Epithelial cell of prostate (primary cell): ENCODE data around the gene LONRF3.
"Not testable (repeated sequence)": the region's sequence is repeated elsewhere in the genome, so short reads cannot be mapped to it uniquely, and the experiment has no call there.

Experiments used
- DNase-seq: peaks from one replicate; pipeline ENCODE4 v3.0.0-alpha.2; 2011; ENCODE audit warnings: low read depth, low spot score
- H3K27ac ChIP-seq: fragments of 450-650 bp; 2 replicates; pipeline ENCODE4 v1.5.1; 2017; ENCODE audit warnings: mild to moderate bottlenecking

LONRF3 gene

DNA sequence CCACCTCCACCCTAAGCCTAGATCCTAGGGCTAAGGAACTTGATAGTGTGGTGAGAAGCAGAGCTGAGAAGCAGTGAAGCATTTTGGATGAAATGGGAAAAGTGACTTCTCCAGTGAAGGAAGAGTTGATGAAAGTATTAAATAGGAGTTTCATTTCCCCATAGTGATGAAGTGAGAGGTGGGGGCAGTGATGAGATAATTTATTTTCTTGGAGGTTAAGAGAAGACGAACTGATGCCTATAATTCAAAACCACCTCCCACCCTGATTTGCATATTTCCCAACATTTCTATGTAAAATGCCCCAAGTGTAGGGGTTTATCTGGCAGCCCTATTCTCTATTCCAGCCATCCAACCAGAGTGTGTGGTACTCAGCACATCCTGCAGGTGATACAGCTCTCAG lies 6.3 kb downstream of the LONRF3 start:
- no peak overlapping the region for H3K27ac ChIP-seq
- no peak for DNase-seq

DNA sequence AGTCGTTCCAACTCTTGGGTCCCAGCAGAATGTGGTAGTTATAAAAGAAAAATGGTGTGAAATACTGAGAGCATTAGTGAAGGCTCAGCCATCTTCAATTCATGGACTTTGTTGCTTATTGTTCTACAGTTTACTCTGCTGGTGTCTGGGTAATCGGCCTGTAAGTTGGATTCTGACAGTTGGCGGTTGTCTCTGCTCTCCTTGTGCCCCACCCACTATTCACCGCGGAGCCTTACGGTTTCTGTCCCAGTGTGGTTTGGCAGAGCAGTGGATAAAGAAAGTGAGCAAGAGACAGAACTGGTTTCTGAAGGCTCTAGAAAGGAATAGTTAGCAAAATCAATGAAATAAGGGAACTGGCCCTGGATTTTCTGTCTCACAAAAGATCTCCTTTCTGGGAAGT lies 9.1 kb downstream of the LONRF3 start:
- no peak overlapping the region for H3K27ac ChIP-seq
- DNase-seq: no peak

DNA sequence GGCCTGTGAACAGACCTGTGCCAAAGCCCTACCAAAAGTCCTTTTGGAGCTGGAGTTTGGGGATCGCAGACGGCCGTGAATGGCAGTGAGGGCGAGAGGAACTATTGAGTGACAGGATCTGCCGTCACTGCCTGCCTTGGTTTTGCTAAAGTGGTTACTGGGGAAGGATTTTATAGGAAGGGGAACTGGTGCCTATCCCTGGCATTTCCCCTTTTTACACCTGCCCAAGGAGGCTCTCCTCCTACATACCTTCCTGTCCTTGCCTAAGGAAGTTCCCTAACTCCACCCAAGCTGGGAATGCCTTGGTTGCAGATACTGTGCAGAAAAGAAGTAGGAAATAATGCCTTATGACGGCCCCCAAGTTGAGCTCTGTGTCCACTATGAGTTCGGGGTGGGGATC lies 14.5 kb downstream of the LONRF3 start:
- DNase-seq: no peak
- H3K27ac ChIP-seq: no peak overlapping the region

DNA sequence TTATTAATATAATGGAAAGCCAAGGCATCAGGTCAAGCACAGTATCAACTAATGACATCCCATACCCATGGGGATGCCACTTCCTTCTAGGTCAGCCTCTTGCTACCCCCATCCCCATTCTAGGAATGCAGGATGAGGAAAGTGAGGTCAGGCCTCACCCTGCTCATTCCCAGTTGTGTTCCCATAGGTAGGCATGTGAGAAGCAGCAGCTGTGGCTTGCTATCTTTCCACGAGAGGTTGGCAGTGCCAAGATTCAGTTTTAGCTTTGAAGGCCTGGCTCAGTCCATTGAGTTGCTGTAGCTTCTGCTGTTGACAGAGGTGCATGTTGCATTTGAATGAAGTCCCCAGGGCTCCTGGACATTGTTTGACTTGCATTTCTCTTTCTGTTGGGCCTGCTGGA lies 15.5 kb downstream of the LONRF3 start:
- DNase-seq: no peak
- no peak overlapping the region for H3K27ac ChIP-seq

DNA sequence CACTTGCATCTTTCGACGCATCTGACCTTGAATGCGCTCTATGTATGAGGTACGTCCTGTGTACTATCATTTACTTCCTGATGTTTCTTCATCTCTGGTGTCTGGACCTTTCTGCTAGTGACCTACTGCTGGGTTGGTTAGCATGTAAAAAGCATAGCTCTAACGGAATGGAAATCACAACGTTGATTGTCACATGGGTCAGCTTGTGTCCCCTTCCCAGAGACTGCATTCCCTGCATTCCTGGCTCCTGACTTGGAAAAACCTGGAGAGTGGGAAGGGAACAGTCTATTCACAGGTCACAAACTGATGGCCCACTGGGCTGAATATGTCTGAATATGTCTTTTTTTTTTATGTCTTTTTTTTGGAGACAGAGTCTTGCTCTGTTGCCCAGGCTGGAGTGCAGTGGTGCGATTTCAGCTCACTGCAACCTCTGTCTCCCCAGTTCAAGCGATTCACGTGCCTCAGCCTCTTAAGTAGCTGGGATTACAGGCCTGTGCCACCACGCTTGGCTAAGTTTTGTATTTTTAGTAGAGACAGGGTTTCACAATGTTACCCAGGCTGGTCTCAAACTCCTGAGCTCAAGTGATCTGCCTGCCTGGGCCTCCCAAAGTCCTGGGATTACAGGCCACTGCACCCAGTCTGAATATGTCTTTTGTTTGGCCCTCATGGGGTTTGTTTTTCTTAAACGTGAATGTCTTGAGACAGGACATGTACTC lies 16.3 kb downstream of the LONRF3 start:
- no peak for DNase-seq
- H3K27ac ChIP-seq: no peak overlapping the region

DNA sequence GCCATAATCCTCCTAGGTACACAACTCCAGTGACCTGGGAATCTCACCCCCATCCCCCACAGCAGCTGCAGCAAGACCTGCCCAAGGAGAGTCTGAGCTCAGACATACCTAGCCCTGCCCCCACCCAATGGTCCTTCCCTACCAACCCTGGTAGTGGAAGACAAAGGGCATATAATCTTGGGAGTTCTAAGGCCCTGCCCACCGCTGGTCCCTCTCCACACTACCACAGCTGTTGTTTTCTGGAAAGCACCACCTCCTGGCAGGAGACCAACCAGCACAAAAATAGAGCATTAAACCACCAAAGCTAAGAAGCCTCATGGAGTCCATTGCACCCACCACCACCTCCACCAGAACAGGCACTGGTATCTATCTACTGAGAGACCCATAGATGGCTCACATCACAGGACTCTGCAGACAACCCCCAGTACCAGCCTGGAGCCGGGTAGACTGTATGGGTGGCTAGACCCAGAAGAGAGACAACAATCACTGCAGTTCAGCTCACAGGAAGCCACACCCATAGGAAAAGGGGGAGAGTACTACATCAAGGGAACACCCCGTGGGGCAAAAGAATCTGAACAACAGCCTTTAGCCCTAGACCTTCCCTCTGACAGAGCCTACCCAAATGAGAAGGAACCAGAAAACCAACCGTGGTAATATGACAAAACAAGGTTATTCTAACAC lies 18.2 kb downstream of the LONRF3 start:
- not testable (repeated sequence) for H3K27ac ChIP-seq, DNase-seq

DNA sequence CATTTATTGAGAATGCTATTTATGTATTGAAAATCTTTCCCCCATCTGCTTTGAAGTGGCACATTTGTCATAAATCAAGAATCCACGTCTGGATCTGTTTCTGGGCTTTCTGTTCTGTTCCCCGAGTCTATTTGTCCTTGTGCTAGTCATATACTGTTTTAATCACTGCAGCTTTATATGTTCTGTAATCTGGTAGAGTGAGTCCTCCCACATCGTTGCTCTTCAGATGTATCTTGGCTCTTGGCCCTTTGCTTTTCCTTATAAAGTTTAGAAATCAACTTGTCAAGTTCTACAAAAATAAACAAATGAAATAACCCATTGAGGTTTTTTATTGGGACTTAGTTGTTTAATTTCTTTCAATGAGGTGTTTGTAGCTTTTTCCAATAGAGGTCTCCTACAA lies 29.0 kb downstream of the LONRF3 start:
- DNase-seq: no peak
- no peak overlapping the region for H3K27ac ChIP-seq

DNA sequence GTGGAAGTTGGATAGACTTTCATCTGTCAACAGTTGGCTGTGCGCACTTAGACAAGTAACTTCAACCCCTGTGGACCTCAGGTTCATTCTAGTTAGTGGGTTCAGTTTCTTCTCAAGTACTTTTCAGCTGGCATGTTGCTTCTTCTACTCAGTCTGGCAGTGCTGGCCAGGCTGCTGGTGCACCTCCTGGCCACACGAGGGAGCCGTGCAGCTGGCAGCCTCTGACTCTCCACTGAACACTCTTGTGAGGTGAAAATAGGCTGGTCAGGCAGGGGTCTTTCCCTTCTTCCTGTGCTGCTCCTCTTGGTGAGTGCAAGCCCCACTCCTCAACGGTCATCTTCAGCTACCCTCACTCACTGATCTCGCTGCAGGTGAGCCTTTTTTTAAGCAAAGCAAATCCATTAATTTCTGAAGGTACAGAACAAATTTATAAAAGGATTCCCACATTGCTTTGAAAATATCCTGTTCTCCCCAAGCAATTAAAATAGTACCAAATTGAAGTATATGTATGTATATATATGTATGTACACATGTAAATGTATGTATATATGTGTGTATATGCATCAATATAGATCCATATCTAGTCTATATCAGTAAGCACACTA lies 30.6 kb downstream of the LONRF3 start:
- DNase-seq: no peak
- H3K27ac ChIP-seq: no peak overlapping the region

DNA sequence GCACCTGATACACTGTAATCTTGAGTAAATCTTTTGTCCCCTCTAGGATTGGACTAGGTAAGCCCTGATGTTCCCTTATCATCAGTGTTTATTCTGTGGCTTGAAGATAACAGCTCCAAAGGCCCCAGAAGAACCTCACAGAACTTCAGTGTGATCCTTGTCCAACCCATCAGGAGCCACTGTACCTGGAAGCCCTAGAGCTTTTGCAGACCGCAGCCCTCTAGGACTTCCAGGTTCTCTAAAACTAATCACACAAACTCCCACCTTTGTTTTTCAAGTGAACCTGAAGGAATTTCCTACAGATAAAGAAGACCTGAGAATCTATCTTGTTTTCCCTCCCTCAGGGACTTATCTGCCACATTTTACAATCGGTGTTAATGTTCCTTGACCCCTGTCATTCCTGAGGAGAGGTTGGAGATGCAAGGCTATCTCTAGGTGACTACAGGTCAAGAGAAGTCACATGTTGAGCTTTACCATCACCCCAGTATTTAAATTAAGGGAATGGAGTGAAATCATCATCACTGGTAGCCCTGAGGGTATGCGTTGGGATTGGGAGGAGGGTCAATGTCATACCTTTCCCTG lies 32.9 kb downstream of the LONRF3 start:
- no peak overlapping the region for H3K27ac ChIP-seq
- no peak for DNase-seq

DNA sequence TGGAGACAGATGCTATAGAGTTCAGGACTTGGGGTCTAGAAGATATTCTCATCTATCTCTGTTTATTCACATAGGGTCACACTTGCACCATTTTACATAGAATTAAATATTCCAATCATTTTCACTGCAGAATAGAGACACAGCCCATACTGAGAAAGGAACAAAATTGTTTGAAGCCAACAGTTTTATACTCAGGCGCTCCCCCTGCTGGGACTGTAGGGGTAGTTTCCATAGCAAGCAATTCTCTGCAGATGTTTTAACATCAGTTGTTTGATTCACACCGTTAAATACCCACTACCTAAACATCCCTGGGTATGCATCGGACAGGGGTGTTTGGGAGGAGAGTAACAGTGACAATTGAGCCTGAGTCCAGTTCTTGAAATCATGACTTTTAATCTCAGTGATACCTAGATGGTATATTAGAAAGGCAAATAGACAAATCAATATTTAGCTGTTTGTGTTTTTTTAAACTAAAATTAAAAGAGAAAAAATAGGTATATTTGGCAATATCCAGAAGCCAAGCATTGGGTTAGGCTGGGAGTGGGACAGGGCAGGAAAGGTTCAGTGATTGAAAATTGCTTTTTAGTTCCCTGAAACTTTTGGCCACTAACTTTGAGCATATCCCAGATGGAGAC lies 33.8 kb downstream of the LONRF3 start:
- H3K27ac ChIP-seq: no peak overlapping the region
- no peak for DNase-seq

DNA sequence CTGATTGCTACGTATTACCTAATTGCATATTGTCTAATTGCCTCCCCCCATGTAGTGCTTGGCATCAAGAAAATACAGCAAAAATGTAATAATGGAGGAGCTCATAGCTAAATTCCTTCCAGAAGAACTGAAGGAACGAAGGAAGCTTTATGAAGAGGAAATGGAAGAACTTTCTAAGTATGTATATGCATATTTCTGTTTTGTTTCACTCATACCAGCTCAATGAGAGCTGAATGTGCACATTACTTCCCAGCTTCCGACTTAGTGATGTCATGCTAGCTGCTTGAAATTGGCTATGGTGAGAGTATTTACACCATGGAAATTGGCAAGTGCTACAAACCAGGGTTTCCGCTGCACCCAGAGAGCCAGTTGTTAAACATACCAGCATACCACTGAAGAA lies 34.7 kb downstream of the LONRF3 start:
- no peak for DNase-seq

DNA sequence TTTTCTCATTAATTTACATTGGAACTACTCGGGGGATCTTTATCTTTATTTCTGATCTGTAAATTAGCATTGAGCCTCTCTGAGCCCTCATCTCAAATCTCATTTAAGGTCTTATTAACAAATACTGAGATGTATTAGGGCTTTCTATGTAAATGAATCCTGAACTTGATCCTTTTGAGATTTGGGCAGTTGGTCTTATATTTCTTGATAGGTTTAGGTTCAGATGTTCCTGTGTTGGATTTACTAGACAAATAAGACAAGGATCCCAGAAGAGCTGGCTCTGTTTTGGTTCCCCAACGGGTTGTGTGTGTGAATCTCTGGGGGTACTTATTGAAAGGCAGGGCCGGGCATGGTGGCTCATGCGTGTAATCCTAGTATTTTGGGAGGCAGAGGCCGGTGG lies 36.1 kb downstream of the LONRF3 start:
- DNase-seq: no peak
- H3K27ac ChIP-seq: no peak overlapping the region

More for the DNA sequence above, 34.7 kb downstream of the LONRF3 start:
- H3K27ac ChIP-seq: no peak overlapping the region

DNA sequence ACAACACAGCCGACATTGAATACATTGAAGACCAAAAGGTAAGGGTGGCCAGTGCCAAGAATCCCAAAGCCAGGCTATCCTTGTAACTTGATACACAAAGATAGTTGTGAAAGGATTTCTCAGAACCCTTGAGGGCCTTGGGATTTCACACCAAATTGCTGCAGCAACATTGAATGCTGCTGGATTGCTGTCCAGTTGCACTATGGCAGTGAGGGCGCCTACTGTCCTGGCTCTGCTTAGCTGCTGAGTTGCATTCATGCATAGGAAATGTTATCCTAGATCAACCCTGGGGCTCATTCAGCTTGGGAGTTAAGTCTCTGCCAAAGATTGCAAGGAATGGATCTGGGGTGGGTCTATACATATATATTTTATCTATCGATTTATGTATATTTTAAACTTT lies 38.7 kb downstream of the LONRF3 start:
- DNase-seq: no peak
- H3K27ac ChIP-seq: no peak overlapping the region

DNA sequence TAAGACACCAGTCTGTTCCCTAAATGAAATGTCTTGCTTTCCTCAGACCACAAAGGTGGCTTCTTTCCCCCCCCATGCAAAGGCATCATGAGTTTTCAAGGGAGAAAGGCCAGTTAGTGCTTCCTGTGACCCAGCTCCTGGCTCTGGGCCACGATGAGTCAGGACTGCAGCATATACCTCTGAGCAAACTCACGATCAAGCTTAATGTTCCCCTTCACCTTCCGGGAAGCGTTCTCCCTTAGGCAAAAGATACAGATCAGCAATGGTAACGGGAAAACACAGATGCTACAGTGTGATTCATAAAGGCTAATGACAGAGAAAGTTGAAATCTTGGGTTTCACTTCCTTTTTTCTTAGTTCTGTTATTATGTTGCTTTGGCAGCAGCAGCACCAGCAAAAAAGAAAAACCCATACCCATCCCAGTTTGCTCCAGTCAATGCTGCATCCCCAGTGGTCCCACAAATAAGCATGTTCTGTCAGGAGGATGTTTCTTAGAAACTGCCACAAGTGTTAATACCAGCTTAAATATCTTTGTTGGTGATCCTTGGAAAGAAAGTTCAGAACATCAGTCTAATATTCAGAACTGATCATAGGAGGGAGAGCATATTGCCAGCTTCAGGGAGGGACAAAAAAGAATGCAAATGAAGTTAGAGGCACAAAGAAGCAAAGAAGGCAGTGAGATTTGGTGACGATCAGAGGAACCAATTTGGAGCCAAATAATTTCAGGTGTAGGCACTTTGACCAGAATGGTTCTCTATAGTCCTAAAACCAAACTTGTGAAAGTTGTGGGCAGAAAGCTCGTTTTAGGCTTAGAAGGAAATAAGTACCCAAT lies 41.2 kb downstream of the LONRF3 start:
- DNase-seq: peak; percentile 82
- H3K27ac ChIP-seq: no peak overlapping the region

DNA sequence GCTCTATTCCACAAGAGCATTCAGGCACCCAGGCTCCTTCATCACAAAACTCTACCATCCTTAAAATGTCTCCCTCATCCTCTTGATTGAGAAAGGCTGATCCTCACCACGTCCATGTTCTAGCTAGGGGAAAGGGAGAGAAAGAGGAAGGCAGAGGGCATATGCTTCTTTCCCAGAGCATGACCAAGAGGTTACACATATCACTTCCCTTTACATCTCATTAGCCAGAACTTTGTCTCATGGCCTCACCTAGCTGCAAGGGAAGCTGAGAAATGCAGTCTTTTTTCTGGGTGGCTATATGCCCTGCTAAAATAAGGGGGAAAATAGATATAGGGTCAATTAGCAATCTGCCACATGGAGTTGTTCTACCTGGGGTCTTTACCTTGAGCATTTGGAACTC lies 42.7 kb downstream of the LONRF3 start:
- no peak for DNase-seq
- no peak overlapping the region for H3K27ac ChIP-seq

DNA sequence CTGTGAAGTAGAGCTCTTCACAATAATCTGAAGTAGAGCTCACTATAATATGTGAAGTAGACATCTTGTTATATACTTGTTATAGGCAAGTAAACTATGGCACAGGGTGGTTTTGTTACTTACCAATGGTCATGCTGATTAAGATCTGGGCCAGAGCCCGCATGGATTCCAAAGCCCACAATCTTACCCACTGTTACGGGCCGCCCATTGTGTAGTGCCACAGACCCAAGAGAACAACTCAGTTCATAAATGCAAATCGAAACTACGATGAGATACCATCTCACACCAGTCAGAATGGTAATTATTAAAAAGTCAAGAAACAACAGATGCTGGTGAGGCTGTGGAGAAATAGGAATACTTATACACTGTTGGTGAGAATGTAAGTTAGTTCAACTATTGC lies 51.5 kb downstream of the LONRF3 start:
- H3K27ac ChIP-seq: no peak overlapping the region
- DNase-seq: no peak

DNA sequence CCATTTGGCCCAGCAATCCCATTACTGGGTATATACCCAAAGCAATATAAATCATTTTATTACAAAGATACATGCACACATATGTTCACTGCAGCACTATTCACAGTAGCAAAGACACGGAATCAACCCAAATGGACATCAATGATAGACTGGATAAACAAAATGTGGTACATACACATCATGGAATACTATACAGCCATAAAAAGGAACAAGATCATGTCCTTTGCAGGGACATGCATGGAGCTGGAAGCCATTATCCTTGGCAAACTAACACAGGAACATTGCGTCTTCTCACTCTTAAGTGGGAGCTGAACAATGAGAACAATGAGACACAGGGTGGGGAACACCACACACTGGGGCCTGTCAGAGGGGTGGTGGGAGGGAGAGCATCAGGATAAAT lies 51.9 kb downstream of the LONRF3 start:
- H3K27ac ChIP-seq, DNase-seq: not testable (repeated sequence)

DNA sequence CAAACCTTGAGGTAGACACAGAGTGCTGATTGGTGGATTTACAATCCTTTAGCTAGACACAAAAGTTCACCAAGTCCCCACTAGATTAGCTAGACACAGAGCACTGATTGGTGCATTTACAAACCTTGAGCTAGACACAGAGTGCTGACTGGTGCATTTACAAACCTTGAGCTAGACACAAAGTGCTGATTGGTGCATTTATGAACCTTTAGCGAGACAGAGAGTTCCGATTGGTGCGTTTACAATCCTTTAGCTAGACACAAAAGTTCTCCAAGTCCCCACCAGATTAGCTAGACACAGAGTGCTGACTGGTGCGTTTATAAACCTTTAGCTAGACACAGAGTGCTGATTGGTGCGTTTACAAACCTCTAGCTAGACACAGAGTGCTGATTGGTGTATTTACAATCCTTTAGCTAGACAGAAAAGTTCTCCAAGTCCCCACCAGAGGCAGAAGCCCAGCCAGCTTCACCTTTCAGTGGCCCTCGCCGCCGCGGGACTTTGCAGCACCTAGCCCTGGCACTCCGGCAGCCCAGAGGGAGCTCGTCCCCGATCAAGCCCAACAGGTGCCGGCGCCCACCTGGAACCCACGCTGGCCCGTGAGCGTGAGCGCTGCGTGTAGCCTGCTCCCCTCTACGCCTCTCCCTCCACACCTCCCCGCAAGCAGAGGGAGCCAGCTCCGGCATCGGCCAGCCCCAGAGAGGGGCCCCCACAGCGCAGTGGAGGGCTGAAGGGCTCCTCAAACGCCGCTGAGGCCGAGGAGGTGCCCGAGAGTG lies 53.7 kb downstream of the LONRF3 start:
- not testable (repeated sequence) for DNase-seq, H3K27ac ChIP-seq

DNA sequence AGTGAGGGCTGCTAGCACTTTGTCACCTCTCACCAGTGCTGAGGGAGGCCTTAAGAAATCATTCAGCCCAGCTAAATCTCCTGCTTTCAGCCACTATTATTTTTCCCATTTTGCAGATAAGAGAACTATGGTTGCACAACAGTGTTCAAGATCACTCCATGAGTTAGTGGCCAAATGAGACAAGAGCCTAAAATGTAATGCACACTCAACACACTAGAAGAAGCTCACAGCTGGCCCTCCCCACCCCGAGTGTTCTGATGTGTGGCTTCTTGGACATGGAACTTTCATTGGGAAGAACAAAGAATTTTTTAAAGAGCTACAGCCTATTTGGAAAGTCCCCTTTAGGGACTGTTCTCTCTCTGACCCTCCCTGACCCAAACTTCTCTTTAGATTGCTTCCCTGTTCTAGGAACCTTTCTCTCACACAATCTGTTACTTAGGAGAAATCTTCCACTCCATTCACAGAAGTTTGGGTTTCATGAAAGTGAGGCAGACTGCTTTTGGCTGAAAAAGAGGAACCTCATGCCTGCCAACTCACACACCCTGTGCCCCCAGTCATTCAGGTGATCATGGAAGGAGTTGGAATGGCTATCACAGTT lies 54.4 kb downstream of the LONRF3 start:
- no peak overlapping the region for H3K27ac ChIP-seq
- no peak for DNase-seq
